GOT3 (cell line): Measurements from ENCODE around the gene IGSF10.
"Not testable (repeated sequence)": the region's sequence is repeated elsewhere in the genome, so short reads cannot be mapped to it uniquely, and the experiment has no call there.

Experiments
- DNase-seq: peaks from one replicate; lab custom pipeline; 2025; ENCODE audit warnings: mixed read lengths; lab: John Stamatoyannopoulos, UW

The IGSF10 gene

GRCh38 chr3:151460774-151461450, at the start of gene IGSF10:
TSS of gene IGSF10 (minus strand) at chr3:151461061. CDS start at chr3:151458709, 2,352 bp downstream.
- DNase-seq: no peak

GRCh38 chr3:151509468-151510135, 48.7 kb upstream of the IGSF10 start:
- DNase-seq: not testable (repeated sequence)

- DNase-seq: no peak
Observed at GRCh38 chr3:151504606-151505005, 43.7 kb upstream of the IGSF10 start.

- no peak for DNase-seq
Observed at GRCh38 chr3:151503074-151503473, 42.2 kb upstream of the IGSF10 start.

- no peak for DNase-seq
Observed at GRCh38 chr3:151501923-151502632, 41.2 kb upstream of the IGSF10 start.

- DNase-seq: no peak
Observed at GRCh38 chr3:151501171-151501922, 40.5 kb upstream of the IGSF10 start.

GRCh38 chr3:151499168-151499567, 38.3 kb upstream of the IGSF10 start:
- DNase-seq: no peak

- no peak for DNase-seq
Observed at GRCh38 chr3:151491525-151491924, 30.7 kb upstream of the IGSF10 start.

GRCh38 chr3:151487833-151488232, 27.0 kb upstream of the IGSF10 start:
- DNase-seq: not testable (repeated sequence)

- DNase-seq: no peak
Observed at GRCh38 chr3:151483961-151484520, 23.2 kb upstream of the IGSF10 start.

- no peak for DNase-seq
Observed at GRCh38 chr3:151483488-151483887, 22.6 kb upstream of the IGSF10 start.

- DNase-seq: no peak
Observed at GRCh38 chr3:151480492-151480891, 19.6 kb upstream of the IGSF10 start.

- no peak for DNase-seq
Observed at GRCh38 chr3:151479452-151479851, 18.6 kb upstream of the IGSF10 start.

GRCh38 chr3:151478335-151478697, 17.5 kb upstream of the IGSF10 start:
- no peak for DNase-seq

- no peak for DNase-seq
Observed at GRCh38 chr3:151477591-151478334, 16.9 kb upstream of the IGSF10 start.

- no peak for DNase-seq
Observed at GRCh38 chr3:151476344-151477018, 15.6 kb upstream of the IGSF10 start.

- no peak for DNase-seq
Observed at GRCh38 chr3:151468284-151468917, 7.5 kb upstream of the IGSF10 start.

- DNase-seq: no peak
Observed at GRCh38 chr3:151467069-151467468, 6.2 kb upstream of the IGSF10 start.

GRCh38 chr3:151462991-151463390, 2.1 kb upstream of the IGSF10 start:
- no peak for DNase-seq

- no peak for DNase-seq
Observed at GRCh38 chr3:151462278-151462780, 1.5 kb upstream of the IGSF10 start.
